WI38 (cell line): Measurements from ENCODE around the gene LRP1B.

Experiments
- H3K4me3 ChIP-seq: 2 replicates; pipeline ENCODE4 v1.5.1; 2011; ENCODE audit warnings: low read depth, mild to moderate bottlenecking, control low read depth, low read length
- CTCF ChIP-seq: IDR thresholded peaks from 2 replicates; pipeline ENCODE4 v1.5.1; 2012; ENCODE audit warnings: low read depth, mild to moderate bottlenecking, control low read depth, low read length

Gene LRP1B

GRCh38 chr2:141496810-141497209 lies 634.0 kb downstream of the LRP1B start:
- no peak for TF ChIP-seq CTCF
- H3K4me3 ChIP-seq: no peak overlapping the region

GRCh38 chr2:141493936-141494335 lies 636.9 kb downstream of the LRP1B start:
- H3K4me3 ChIP-seq: no peak overlapping the region
- no peak for TF ChIP-seq CTCF

- TF ChIP-seq CTCF: no peak
- no peak overlapping the region for H3K4me3 ChIP-seq
Observed at GRCh38 chr2:141492816-141493215, 638.0 kb downstream of the LRP1B start.

GRCh38 chr2:141490886-141491285 lies 639.9 kb downstream of the LRP1B start:
- no peak for TF ChIP-seq CTCF
- H3K4me3 ChIP-seq: no peak overlapping the region

- H3K4me3 ChIP-seq: no peak overlapping the region
- no peak for TF ChIP-seq CTCF
Observed at GRCh38 chr2:141482697-141483096, 648.1 kb downstream of the LRP1B start.

GRCh38 chr2:141475801-141476200 lies 655.0 kb downstream of the LRP1B start:
- no peak for TF ChIP-seq CTCF
- H3K4me3 ChIP-seq: no peak overlapping the region

- TF ChIP-seq CTCF: no peak
- no peak overlapping the region for H3K4me3 ChIP-seq
Observed at GRCh38 chr2:141468761-141469160, 662.1 kb downstream of the LRP1B start.
